Type B pancreatic cell (in vitro differentiated cells): ENCODE data around the gene FURIN. TPM values are rescaled to one million over a fixed set of nuclear protein-coding genes. Genes with fewer than 3 reads are reported as not detected.
A peak's percentile ranks its signal among the peaks of the same experiment; 100 is the strongest.

Experiments
- DNase-seq: peaks from one replicate; pipeline ENCODE4 v3.0.0; 2021; ENCODE audit warnings: mixed read lengths; ENCODE audit not compliant: unreplicated experiment; ENCODE audit errors: extremely low spot score
- H3K27ac Mint-ChIP-seq: 2 replicates; pipeline ENCODE4 v1.8.0; 2021; ENCODE audit warnings: mild to moderate bottlenecking, mixed read lengths
- H3K27me3 Mint-ChIP-seq: 2 replicates; pipeline ENCODE4 v1.8.0; 2021; ENCODE audit warnings: mixed read lengths
- H3K36me3 Mint-ChIP-seq: 2 replicates; pipeline ENCODE4 v1.8.0; 2021; ENCODE audit warnings: mixed read lengths
- H3K4me1 Mint-ChIP-seq: one replicate; pipeline ENCODE4 v1.8.0; 2021; ENCODE audit warnings: mixed read lengths; ENCODE audit not compliant: unreplicated experiment
- H3K4me3 Mint-ChIP-seq: 2 replicates; pipeline ENCODE4 v1.8.0; 2021; ENCODE audit warnings: mild to moderate bottlenecking, mixed read lengths
- H3K9me3 Mint-ChIP-seq: 2 replicates; pipeline ENCODE4 v1.8.0; 2021; ENCODE audit warnings: mixed read lengths
- total RNA-seq: library from RNA; stranded (reverse); gene quantifications from 2 replicates; pipeline ENCODE4 v1.2.1, GENCODE V29; 2021; ENCODE audit warnings: low replicate concordance
- TF ChIP-seq, protein P1 (sequence below): fragments of 200-600 bp; sonication (generic); conservative IDR thresholded peaks from 2 replicates; pipeline ENCODE4 v1.5.0; 2021; ENCODE audit warnings: antibody characterized with exemption, mild to moderate bottlenecking

The FURIN gene
- total RNA-seq, 1 donor from 2014 or later, result 37.7 TPM

- TF ChIP-seq, protein P1, sequence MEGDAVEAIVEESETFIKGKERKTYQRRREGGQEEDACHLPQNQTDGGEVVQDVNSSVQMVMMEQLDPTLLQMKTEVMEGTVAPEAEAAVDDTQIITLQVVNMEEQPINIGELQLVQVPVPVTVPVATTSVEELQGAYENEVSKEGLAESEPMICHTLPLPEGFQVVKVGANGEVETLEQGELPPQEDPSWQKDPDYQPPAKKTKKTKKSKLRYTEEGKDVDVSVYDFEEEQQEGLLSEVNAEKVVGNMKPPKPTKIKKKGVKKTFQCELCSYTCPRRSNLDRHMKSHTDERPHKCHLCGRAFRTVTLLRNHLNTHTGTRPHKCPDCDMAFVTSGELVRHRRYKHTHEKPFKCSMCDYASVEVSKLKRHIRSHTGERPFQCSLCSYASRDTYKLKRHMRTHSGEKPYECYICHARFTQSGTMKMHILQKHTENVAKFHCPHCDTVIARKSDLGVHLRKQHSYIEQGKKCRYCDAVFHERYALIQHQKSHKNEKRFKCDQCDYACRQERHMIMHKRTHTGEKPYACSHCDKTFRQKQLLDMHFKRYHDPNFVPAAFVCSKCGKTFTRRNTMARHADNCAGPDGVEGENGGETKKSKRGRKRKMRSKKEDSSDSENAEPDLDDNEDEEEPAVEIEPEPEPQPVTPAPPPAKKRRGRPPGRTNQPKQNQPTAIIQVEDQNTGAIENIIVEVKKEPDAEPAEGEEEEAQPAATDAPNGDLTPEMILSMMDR, result peak; percentile 14
- Mint-ChIP-seq H3K36me3 (no peaks in the 10 kb centered on the region), H3K4me1 (peaks cover 6% of the 10 kb centered on the region), H3K4me3 (no peak overlapping the region), H3K9me3 (no peaks in the 10 kb centered on the region), H3K27me3 (no peaks in the 10 kb centered on the region), H3K27ac (peak overlapping the region; percentile 60)
- DNase-seq, result no peak
Measured at GRCh38 chr15:90886291-90886614, 17.9 kb downstream of the FURIN start.

DNA sequence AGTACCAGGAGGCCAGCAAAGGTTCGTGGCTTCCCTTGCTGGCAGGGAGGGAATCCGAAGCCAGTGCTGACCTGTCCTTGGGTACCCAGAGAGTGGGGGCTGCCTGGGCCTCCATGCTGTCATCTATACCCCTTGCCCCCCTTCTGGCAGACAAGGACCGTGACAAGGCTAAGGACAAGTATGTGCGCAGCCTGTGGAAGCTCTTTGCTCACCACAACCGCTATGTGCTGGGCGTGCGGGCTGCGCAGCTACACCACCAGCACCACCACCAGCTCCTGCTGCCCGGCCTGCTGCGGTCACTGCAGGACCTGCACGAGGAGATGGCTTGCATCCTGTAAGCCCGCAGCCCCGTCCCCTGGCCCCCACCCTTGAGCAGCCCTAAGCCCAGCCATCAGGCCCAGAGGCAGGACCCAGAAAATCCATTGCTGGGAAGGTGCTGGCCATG lies 18.7 kb downstream of the FURIN start:
- Mint-ChIP-seq H3K27ac (no peak overlapping the region), H3K4me1 (peaks cover 6% of the 10 kb centered on the region), H3K27me3 (no peaks in the 10 kb centered on the region), H3K9me3 (no peaks in the 10 kb centered on the region), H3K36me3 (no peaks in the 10 kb centered on the region), H3K4me3 (no peak overlapping the region)
- TF ChIP-seq, protein P1, result no peak
- DNase-seq, result no peak

GRCh38 chr15:90889313-90889730 lies 20.9 kb downstream of the FURIN start:
- H3K4me1 Mint-ChIP-seq, result peaks cover 6% of the 10 kb centered on the region
- H3K9me3 Mint-ChIP-seq, result no peaks in the 10 kb centered on the region
- no peak overlapping the region for H3K4me3 Mint-ChIP-seq
- no peak for DNase-seq
- TF ChIP-seq, protein P1, result no peak
- no peak overlapping the region for H3K27ac Mint-ChIP-seq
- H3K27me3 Mint-ChIP-seq, result no peaks in the 10 kb centered on the region
- no peaks in the 10 kb centered on the region for H3K36me3 Mint-ChIP-seq

DNA sequence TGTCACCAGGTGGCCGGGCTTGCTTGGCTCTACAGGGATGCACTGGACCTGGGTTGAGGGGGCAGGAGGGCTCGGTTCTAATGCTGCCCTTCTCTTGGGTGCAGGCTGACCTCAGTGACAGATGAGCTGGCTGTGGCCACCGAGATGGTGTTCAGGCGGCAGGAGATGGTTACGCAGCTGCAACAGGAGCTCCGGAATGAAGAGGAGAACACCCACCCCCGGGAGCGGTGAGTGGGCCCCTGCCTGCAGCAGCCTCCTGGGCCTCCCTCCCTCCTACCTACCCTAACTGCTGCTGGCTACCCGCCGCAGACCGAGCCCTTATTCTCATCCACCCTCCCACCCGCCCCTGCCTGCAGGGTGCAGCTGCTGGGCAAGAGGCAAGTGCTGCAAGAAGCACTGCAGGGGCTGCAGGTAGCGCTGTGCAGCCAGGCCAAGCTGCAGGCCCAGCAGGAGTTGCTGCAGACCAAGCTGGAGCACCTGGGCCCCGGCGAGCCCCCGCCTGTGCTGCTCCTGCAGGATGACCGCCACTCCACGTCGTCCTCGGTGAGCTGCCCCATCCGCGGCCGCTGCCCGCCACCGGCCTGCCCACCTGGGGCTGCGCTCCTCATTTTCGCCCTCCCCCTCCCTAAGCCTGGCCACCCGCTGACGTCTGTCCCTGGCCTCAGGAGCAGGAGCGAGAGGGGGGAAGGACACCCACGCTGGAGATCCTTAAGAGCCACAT lies 21.5 kb downstream of the FURIN start:
- Mint-ChIP-seq H3K4me1 (peaks cover 6% of the 10 kb centered on the region), H3K36me3 (no peaks in the 10 kb centered on the region), H3K4me3 (no peak overlapping the region), H3K27me3 (no peaks in the 10 kb centered on the region), H3K27ac (no peak overlapping the region), H3K9me3 (no peaks in the 10 kb centered on the region)
- TF ChIP-seq, protein P1, result no peak
- no peak for DNase-seq

GRCh38 chr15:90890839-90891238 lies 22.5 kb downstream of the FURIN start:
- no peaks in the 10 kb centered on the region for H3K9me3 Mint-ChIP-seq
- peaks cover 5% of the 10 kb centered on the region for H3K4me1 Mint-ChIP-seq
- no peak overlapping the region for H3K27ac Mint-ChIP-seq
- H3K27me3 Mint-ChIP-seq, result no peaks in the 10 kb centered on the region
- TF ChIP-seq, protein P1, result no peak
- no peak overlapping the region for H3K4me3 Mint-ChIP-seq
- no peaks in the 10 kb centered on the region for H3K36me3 Mint-ChIP-seq
- no peak for DNase-seq
